ENCODE results near the gene CACTIN. TPM values are rescaled to one million over a fixed set of nuclear protein-coding genes. Genes with fewer than 3 reads are reported as not detected.
"Not testable (repeated sequence)": the region's sequence is repeated elsewhere in the genome, so short reads cannot be mapped to it uniquely, and the experiment has no call there.

Gene CACTIN
- total RNA-seq, 1 donor: 12.2 TPM

DNA sequence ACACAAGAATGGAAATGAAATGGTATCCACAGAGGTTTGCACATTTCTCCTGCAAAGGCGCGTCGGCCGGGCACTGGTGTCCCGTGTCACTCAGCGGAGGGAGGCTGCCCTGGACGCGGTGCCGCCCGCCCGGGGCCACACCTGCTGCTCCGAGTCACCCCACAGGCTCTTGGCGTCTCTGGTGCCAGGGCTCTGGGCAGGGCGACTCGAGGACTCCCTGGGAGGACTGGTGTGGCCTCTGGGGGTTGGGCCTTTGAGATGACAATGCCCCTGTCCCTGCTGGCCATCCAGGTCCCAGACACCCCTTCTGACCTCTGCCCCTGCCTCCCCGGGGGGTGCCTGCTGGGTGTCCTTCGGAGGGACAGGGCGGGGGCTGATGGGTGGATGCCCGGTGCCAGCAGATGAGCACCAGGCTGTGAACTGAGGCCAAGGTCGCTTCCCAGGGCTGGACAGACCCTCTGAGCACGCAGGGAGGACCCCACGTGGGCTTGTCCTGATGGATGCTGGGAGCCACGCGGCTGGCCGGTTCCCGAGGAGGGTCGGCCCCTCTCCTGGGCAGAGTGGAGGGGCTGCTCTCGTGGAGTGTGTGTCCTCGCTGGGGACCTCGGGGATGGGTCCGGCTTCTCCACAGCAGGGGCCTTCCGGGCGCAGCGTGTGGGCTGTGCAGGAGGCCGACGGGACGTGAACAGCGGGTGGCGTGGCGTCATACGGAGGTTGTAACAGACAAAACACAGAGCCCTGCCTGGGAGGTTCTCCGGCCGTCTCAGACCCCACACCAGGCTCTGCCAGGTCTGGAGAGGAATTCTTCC, 4.7 kb upstream of the CACTIN start:
- Histone ChIP-seq H3K4me1 (ENCODE audit: insufficient read depth, low read length) (peaks cover 5% of the 10 kb centered on the region), H3K27me3 (ENCODE audit: insufficient read depth, low read length) (no peaks in the 10 kb centered on the region), H3K9me3 (ENCODE audit: low read depth, low read length) (no peaks in the 10 kb centered on the region), H3K4me3 (ENCODE audit: low read length) (no peak overlapping the region)

- H3K4me1 ChIP-seq (ENCODE audit: insufficient read depth, low read length): peaks cover 21% of the 10 kb centered on the region
Observed at GRCh38 chr19:3628766-3629165, 2.2 kb upstream of the CACTIN start.

DNA sequence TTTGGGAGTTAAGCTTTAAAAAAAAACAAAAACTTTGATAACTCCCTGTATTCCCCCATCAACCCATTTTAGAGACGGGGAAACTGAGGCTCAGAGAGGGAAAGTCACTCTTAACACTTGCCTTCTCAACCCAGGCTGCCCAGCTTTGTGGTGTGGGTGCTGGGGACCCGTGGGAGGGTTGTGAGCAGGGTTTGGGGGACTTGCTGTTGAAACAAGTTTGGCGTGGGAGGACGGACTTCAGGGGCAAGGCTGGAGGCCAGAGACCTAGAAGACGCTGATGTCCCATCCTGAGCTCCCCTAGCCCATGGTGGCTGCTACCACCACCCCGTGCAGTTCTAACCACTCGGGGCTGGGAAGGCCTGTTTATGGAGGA, 747 bp upstream of the CACTIN start:
- Histone ChIP-seq H3K9me3 (ENCODE audit: low read depth, low read length) (no peaks in the 10 kb centered on the region), H3K4me1 (ENCODE audit: insufficient read depth, low read length) (peaks cover 21% of the 10 kb centered on the region), H3K4me3 (ENCODE audit: low read length) (no peak overlapping the region), H3K27me3 (ENCODE audit: insufficient read depth, low read length) (no peaks in the 10 kb centered on the region)

More at GRCh38 chr19:3628766-3629165, 2.2 kb upstream of the CACTIN start:
- not testable (repeated sequence) for H3K9me3 ChIP-seq (ENCODE audit: low read depth, low read length); H3K4me3 ChIP-seq (ENCODE audit: low read length); H3K27me3 ChIP-seq (ENCODE audit: insufficient read depth, low read length)

DNA sequence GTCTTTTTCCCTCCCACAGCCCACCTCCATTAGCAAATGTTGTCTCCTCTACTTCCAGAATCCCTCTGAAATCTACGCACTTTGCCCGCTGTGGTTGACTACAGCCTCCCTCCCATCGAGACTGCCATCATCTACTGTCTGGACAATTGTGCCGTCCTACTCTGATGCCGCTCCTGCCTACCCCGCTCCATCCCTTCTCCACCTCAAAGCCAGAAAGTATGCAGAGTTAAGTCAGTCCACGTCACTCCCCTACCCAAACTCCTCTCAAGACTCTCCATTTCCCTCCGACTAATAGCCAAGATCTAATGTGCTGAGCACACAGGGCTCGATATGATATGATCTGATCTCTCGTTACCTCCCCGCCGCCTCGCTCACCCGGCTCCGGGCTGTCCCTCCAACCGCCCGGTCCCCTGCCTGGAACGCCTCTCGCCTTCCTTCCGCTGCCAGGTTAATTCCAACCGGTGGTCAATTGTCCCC, 556 bp downstream of the CACTIN start:
- H3K4me1 ChIP-seq (ENCODE audit: insufficient read depth, low read length): peaks cover 21% of the 10 kb centered on the region
- H3K4me3 ChIP-seq (ENCODE audit: low read length): peak overlapping the region; percentile 97
- no peaks in the 10 kb centered on the region for H3K27me3 ChIP-seq (ENCODE audit: insufficient read depth, low read length)
- no peaks in the 10 kb centered on the region for H3K9me3 ChIP-seq (ENCODE audit: low read depth, low read length)

GRCh38 chr19:3623716-3624115, 2.9 kb downstream of the CACTIN start:
- Histone ChIP-seq H3K27me3 (ENCODE audit: insufficient read depth, low read length) (no peaks in the 10 kb centered on the region), H3K4me3 (ENCODE audit: low read length) (no peak overlapping the region), H3K9me3 (ENCODE audit: low read depth, low read length) (no peaks in the 10 kb centered on the region), H3K4me1 (ENCODE audit: insufficient read depth, low read length) (peaks cover 21% of the 10 kb centered on the region)

GRCh38 chr19:3622224-3622623, 4.4 kb downstream of the CACTIN start:
- Histone ChIP-seq H3K4me1 (ENCODE audit: insufficient read depth, low read length) (peaks cover 25% of the 10 kb centered on the region), H3K9me3 (ENCODE audit: low read depth, low read length) (no peaks in the 10 kb centered on the region), H3K27me3 (ENCODE audit: insufficient read depth, low read length) (no peaks in the 10 kb centered on the region), H3K4me3 (ENCODE audit: low read length) (no peak overlapping the region)

- H3K4me3 ChIP-seq (ENCODE audit: low read length): no peak overlapping the region
- H3K27me3 ChIP-seq (ENCODE audit: insufficient read depth, low read length): no peaks in the 10 kb centered on the region
- H3K4me1 ChIP-seq (ENCODE audit: insufficient read depth, low read length): peaks cover 24% of the 10 kb centered on the region
- H3K9me3 ChIP-seq (ENCODE audit: low read depth, low read length): no peaks in the 10 kb centered on the region
Observed at GRCh38 chr19:3621689-3622088, 4.9 kb downstream of the CACTIN start.

DNA sequence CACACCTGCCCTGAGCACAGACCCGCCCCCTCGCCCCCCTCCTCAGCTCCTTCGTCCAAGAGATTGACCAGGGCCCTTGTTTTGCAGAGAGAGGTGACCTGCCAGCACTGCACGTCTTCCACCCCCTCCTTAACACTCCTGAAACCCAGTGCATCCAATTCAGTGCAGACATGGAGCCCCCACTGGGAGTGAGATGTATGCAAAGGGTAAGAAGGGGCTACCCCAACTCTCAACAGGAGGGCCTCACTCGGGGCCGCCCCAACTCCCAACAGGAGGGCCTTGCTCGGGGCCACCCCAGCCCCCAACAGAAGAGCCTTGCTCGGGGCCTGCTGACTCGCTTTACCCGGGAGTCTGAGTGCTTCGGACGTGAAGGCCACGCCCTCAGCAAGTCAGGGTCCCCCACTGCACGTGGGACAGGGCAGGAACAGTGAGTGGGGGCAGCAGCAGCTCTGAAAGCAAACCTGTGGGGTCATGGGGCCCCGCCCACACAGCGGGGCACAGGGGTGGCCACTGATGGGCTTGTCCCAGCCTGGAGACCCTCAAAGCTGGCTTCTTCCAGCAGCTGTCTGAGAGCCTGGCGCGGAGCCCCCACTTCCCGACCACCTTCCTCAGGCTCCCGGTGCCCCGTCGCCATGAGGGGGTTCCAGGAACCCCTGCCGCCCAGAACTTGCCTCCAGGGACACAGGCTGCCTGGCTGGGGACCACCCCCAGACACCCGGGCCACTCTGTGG, 5.6 kb downstream of the CACTIN start:
- no peak overlapping the region for H3K4me3 ChIP-seq (ENCODE audit: low read length)
- no peaks in the 10 kb centered on the region for H3K27me3 ChIP-seq (ENCODE audit: insufficient read depth, low read length)
- H3K9me3 ChIP-seq (ENCODE audit: low read depth, low read length): no peaks in the 10 kb centered on the region
- H3K4me1 ChIP-seq (ENCODE audit: insufficient read depth, low read length): peaks cover 22% of the 10 kb centered on the region

- Histone ChIP-seq H3K4me1 (ENCODE audit: insufficient read depth, low read length) (peaks cover 15% of the 10 kb centered on the region), H3K4me3 (ENCODE audit: low read length) (no peak overlapping the region), H3K27me3 (ENCODE audit: insufficient read depth, low read length) (no peaks in the 10 kb centered on the region), H3K9me3 (ENCODE audit: low read depth, low read length) (no peaks in the 10 kb centered on the region)
Observed at GRCh38 chr19:3620145-3620816, 6.3 kb downstream of the CACTIN start.

GRCh38 chr19:3619631-3620012, 7.0 kb downstream of the CACTIN start:
- Histone ChIP-seq H3K27me3 (ENCODE audit: insufficient read depth, low read length) (no peaks in the 10 kb centered on the region), H3K4me1 (ENCODE audit: insufficient read depth, low read length) (peaks cover 8% of the 10 kb centered on the region), H3K4me3 (ENCODE audit: low read length) (no peak overlapping the region), H3K9me3 (ENCODE audit: low read depth, low read length) (no peaks in the 10 kb centered on the region)

DNA sequence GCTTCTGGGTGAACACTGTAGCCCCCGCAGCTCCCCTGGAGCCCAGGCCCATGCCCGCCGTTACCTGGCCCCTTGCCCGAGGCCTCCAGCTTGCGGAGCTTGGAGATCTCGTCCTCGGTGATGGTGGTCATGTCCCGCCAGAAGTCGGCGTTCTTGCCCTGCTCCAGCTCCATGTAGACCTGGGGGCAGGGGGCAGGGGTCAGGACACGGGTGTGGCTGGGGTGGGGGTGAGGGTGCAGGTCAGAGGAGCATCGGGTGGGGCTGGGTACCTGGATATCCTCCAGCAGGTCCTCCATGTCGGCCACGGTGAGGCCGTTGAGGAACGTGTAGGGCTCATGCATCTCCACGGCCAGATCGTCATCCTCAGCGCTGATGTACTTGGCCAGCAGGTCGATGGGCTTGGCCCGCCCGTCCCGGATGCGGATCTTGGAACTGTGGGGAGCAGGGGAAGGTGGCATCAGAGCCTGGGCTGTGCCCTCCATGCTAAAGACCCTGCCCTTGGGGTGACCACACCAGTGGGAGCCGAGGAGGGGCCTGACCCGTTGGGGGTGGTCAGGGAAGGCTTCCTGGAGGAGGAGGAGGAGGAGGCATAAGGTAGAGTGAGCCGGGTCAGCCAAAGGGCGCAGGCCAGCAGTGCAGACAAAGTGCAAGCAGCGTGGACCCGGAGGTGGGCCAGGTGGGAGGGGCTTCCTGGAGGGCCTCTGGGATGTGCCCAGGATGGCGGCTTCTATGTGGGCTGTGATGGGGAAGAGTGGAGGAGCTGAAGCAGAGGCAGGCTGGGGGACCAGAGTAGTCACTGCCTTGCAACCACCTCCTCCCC, 7.6 kb downstream of the CACTIN start:
- H3K4me3 ChIP-seq (ENCODE audit: low read length): no peak overlapping the region
- H3K27me3 ChIP-seq (ENCODE audit: insufficient read depth, low read length): no peaks in the 10 kb centered on the region
- no peaks in the 10 kb centered on the region for H3K9me3 ChIP-seq (ENCODE audit: low read depth, low read length)
- H3K4me1 ChIP-seq (ENCODE audit: insufficient read depth, low read length): peaks cover 8% of the 10 kb centered on the region

GRCh38 chr19:3618144-3618810, 8.3 kb downstream of the CACTIN start:
- Histone ChIP-seq H3K4me1 (ENCODE audit: insufficient read depth, low read length) (peaks cover 8% of the 10 kb centered on the region), H3K9me3 (ENCODE audit: low read depth, low read length) (no peaks in the 10 kb centered on the region), H3K4me3 (ENCODE audit: low read length) (no peak overlapping the region), H3K27me3 (ENCODE audit: insufficient read depth, low read length) (no peaks in the 10 kb centered on the region)

GRCh38 chr19:3617463-3617862, 9.1 kb downstream of the CACTIN start:
- Histone ChIP-seq H3K4me1 (ENCODE audit: insufficient read depth, low read length) (peaks cover 8% of the 10 kb centered on the region), H3K9me3 (ENCODE audit: low read depth, low read length) (no peaks in the 10 kb centered on the region), H3K27me3 (ENCODE audit: insufficient read depth, low read length) (no peaks in the 10 kb centered on the region), H3K4me3 (ENCODE audit: low read length) (no peak overlapping the region)

- Histone ChIP-seq H3K27me3 (ENCODE audit: insufficient read depth, low read length) (no peaks in the 10 kb centered on the region), H3K4me1 (ENCODE audit: insufficient read depth, low read length) (peaks cover 8% of the 10 kb centered on the region), H3K4me3 (ENCODE audit: low read length) (no peak overlapping the region), H3K9me3 (ENCODE audit: low read depth, low read length) (no peaks in the 10 kb centered on the region)
Observed at GRCh38 chr19:3615524-3616135, 11.0 kb downstream of the CACTIN start.
